NT2/D1 (cell line): ENCODE data around the gene RASAL2.

ENCODE experiments used
- SUZ12 ChIP-seq: IDR thresholded peaks from 2 replicates; pipeline ENCODE4 v1.6.1; 2011; ENCODE audit not compliant: insufficient read length, insufficient read depth; ENCODE audit errors: extremely low read depth
- YY1 ChIP-seq: IDR thresholded peaks from 2 replicates; pipeline ENCODE4 v1.6.1; 2011; ENCODE audit not compliant: insufficient read length, insufficient read depth
- ZNF274 ChIP-seq: IDR thresholded peaks from 2 replicates; pipeline ENCODE4 v1.6.1; 2011; ENCODE audit warnings: mild to moderate bottlenecking, low read depth, low read length

DNA sequence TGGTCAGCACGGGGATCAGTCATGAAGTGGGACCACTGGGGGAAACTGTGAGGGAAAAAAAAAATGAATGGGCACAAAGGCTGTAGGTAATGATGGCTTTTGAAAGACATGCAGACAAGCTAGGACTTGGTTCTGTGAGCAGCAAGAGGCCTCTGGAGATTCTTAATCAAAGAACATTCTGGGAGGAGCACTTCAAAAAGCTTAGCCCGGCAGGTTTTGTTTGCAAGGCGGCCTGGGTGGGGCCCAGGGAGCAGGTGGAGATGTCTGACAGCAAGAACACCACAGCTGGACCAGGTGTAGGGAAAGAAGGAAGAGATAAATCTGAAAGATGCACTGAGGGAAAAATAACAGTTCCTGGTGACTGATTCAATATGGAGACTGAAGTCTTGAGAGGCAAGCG, 425.0 kb downstream of the RASAL2 start:
- TF ChIP-seq ZNF274 (no peak), YY1 (no peak), SUZ12 (no peak)
